Epithelial cell of esophagus (primary cell): ENCODE data around the gene CTSA.
A peak's percentile ranks its signal among the peaks of the same experiment; 100 is the strongest.

ENCODE experiments used
- DNase-seq: peaks from one replicate; pipeline ENCODE4 v3.0.0; 2010; ENCODE audit warnings: low read depth
- H3K4me3 ChIP-seq: 2 replicates; pipeline ENCODE4 v1.5.1; 2011; ENCODE audit warnings: mild to moderate bottlenecking, low read length, control low read depth
- TF ChIP-seq, protein P1 (sequence below): IDR thresholded peaks from 2 replicates; pipeline ENCODE4 v1.5.1; 2011; ENCODE audit warnings: low read depth, mild to moderate bottlenecking, low read length, control low read depth, inconsistent platforms; ENCODE audit not compliant: insufficient read depth; ENCODE audit errors: missing control alignments

The CTSA gene

DNA sequence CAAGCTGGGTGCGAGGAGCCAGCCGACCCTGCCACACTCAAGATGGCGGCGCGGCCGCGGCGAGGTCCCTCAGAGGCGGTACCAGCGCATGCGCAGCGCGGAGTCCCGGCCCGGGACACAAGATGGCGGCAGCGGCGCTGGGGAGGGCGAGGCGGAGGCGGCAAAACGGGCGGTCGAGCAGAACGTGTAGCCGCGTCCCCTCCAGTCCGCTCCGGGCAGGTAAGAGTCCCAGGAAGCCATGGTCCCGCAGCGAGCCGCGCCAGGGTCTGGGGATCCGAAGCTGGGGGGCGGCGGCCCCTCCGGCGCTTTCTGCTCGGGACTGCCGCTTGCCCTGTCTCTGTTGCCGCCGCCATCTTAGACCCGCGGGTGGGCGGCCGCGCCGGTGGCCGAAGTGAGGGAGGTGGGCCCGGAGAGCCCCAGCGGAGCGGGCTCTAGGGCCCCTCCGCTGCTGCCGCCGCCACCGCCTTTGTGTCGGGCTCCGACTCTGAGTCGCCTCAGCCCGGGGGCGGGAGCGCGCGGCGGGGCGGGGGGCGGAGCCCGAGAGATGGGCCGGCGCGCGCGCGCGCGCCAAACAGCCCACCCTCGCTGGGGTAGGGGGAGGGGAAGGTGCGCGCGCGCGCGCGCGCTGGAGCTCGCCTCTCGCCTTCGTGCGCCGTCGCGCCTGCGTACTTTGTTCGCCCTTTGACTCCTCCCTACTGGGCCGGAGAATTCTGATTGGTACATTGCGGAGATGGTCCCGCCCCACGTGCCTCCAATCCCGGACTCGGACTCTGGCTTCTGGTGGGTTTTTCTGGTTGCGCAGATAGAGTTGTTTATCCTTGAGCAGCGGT is 43.7 kb downstream of the CTSA start, which contains the start of gene PCIF1:
Gene PCIF1, plus strand, starts transcription at position 98 of the 830 bp plus-strand sequence. CDS start 4,317 bp downstream, outside the sequence.
- TF ChIP-seq, protein P1, sequence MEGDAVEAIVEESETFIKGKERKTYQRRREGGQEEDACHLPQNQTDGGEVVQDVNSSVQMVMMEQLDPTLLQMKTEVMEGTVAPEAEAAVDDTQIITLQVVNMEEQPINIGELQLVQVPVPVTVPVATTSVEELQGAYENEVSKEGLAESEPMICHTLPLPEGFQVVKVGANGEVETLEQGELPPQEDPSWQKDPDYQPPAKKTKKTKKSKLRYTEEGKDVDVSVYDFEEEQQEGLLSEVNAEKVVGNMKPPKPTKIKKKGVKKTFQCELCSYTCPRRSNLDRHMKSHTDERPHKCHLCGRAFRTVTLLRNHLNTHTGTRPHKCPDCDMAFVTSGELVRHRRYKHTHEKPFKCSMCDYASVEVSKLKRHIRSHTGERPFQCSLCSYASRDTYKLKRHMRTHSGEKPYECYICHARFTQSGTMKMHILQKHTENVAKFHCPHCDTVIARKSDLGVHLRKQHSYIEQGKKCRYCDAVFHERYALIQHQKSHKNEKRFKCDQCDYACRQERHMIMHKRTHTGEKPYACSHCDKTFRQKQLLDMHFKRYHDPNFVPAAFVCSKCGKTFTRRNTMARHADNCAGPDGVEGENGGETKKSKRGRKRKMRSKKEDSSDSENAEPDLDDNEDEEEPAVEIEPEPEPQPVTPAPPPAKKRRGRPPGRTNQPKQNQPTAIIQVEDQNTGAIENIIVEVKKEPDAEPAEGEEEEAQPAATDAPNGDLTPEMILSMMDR, result no peak
- peak within 1 kb of the TSS; percentile 95 for H3K4me3 ChIP-seq
- DNase-seq, result peak; percentile 96

DNA sequence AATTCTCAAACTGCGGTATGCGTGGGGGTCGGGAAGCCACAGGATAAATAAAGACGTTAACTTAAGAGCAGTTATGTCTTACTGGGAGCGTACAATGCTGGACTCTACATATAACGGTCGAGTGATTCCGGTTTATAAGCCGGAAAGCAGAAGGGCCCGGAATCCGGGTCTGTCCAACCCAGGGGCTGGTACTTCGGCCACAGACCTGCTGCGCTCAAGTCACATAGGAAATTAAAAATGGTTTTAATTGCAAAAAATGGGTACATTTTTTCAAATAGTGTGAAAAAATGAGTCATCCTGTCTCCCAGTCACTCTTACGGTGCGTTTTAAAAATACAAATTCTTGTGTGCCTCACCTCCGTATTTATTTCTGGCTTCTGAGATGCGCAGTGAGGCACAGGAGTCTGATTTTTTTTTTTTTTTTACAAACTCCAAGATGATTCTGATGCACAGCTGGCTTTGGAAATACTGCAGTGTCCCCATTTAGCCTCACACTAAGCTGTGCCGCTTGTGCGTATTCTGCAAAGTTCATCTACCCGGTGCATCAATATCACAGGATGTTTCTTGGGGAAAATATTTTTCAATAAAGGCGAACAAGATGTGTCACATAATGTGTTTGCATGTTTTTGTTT is 44.4 kb downstream of the CTSA start:
- TF ChIP-seq, protein P1, result no peak
- no peak for DNase-seq
- H3K4me3 ChIP-seq, result peak overlapping the region; percentile 95

DNA sequence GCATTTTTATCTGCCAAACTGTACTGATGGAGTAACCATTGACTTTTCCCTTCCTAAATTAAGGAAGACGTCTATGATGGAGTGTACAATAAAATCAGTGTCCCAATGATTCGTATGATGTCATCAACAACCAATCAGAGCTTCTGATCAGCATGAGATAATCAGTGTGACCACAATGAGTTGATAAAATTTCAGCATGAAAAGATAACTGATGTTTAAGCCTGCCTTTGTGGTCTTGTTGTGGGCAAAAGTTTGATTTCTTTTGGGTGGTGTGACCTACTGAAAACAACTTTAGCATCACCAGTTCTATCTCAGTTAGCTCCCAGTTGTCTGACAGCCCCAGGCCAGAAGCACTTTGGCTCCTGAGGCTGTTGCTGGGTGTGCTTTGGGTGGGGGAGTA is 46.6 kb downstream of the CTSA start:
- TF ChIP-seq, protein P1, result no peak
- no peak for DNase-seq
- H3K4me3 ChIP-seq, result no peak overlapping the region

- DNase-seq, result no peak
- TF ChIP-seq, protein P1, result no peak
- no peak overlapping the region for H3K4me3 ChIP-seq
Observed at GRCh38 chr20:45938727-45939438, 47.7 kb downstream of the CTSA start.

GRCh38 chr20:45940053-45940452 is 48.9 kb downstream of the CTSA start:
- peak; percentile 41 for DNase-seq
- no peak overlapping the region for H3K4me3 ChIP-seq
- TF ChIP-seq, protein P1, result no peak

DNA sequence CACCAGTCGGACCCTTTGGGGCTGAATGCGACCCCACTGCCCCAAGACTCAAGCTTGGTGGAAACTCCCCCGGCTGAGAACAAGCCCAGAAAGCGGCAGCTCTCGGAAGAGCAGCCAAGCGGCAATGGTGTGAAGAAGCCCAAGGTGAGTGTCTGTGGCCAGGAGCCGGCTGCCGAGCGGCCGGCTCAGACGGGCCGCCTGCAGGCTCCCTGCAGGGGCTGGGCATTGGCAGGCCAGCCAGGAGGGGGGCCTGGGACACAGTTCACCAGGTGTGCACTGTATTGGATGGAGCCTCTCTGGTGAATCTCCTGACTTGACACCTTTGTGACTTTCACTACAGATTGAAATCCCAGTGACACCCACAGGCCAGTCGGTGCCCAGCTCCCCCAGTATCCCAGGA is 49.3 kb downstream of the CTSA start:
- H3K4me3 ChIP-seq, result no peak overlapping the region
- DNase-seq, result no peak
- TF ChIP-seq, protein P1, result no peak
